ENCODE results near the gene NCAPG2. TPM values are rescaled to one million over a fixed set of nuclear protein-coding genes. Genes with fewer than 3 reads are reported as not detected.

Gene NCAPG2
- polyA plus RNA-seq, 1 of the 3 experiments (the other 2 are of a cell fraction): 25.0 TPM

GRCh38 chr7:158648168-158648567, 56.4 kb downstream of the NCAPG2 start:
- Histone ChIP-seq H3K4me3 (ENCODE audit: low read depth in 2 of 2, low read length in 1 of 2) (no peak overlapping the region), H3F3A (replicated peaks; ENCODE audit: insufficient read depth) (peaks cover 43% of the 10 kb centered on the region), H3K4me1 (ENCODE audit: control insufficient read depth in 1 of 2, insufficient read depth in 2 of 2, low read depth in 1 of 2, low read length in 1 of 2) (peaks cover 11 to 12% of the 10 kb centered on the region in 2 experiments; a peak in 3 of 4 replicates), H3K9me2 (no peaks in the 10 kb centered on the region), H3K36me3 (replicated peaks in 1 of 2; ENCODE audit: control insufficient read depth in 1 of 2, insufficient read depth in 2 of 2, low read length in 1 of 2) (peaks cover 32 to 40% of the 10 kb centered on the region in 2 experiments), H3K79me2 (ENCODE audit: insufficient read depth) (peaks cover 23% of the 10 kb centered on the region; the same call in 1 of the 2 replicates), H3K4me2 (no peak overlapping the region), H2AFZ (ENCODE audit: low read depth) (no peak overlapping the region), H3K27me3 (ENCODE audit: insufficient read depth) (no peaks in the 10 kb centered on the region), H3K27ac (ENCODE audit: low read depth in 2 of 2, low read length in 1 of 2) (no peak overlapping the region), H3K9me3 (no peaks in the 10 kb centered on the region), H4K20me1 (ENCODE audit: insufficient read depth) (peaks cover 5% of the 10 kb centered on the region; the same call in 1 of the 2 replicates), H3K9ac (no peak overlapping the region)
- no peak for TF ChIP-seq JUND (IDR thresholded peaks at IDR 0.05)
- TF ChIP-seq PBX3 (IDR thresholded peaks at IDR 0.05): no peak
- TF ChIP-seq RAD21 (IDR thresholded peaks at IDR 0.05; ENCODE audit: low read length): no peak
- TF ChIP-seq GATA2 (CRISPR knock-in tag; IDR thresholded peaks at IDR 0.05): no peak
- TF ChIP-seq, protein P1, sequence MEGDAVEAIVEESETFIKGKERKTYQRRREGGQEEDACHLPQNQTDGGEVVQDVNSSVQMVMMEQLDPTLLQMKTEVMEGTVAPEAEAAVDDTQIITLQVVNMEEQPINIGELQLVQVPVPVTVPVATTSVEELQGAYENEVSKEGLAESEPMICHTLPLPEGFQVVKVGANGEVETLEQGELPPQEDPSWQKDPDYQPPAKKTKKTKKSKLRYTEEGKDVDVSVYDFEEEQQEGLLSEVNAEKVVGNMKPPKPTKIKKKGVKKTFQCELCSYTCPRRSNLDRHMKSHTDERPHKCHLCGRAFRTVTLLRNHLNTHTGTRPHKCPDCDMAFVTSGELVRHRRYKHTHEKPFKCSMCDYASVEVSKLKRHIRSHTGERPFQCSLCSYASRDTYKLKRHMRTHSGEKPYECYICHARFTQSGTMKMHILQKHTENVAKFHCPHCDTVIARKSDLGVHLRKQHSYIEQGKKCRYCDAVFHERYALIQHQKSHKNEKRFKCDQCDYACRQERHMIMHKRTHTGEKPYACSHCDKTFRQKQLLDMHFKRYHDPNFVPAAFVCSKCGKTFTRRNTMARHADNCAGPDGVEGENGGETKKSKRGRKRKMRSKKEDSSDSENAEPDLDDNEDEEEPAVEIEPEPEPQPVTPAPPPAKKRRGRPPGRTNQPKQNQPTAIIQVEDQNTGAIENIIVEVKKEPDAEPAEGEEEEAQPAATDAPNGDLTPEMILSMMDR (IDR thresholded peaks at IDR 0.05): no peak
- no peak for TF ChIP-seq SIN3A (IDR thresholded peaks at IDR 0.05; ENCODE audit: borderline replicate concordance, low read depth, low read length)
- no peak for TF ChIP-seq MEF2A (IDR thresholded peaks at IDR 0.05; ENCODE audit: borderline replicate concordance, low read depth)
- no peak for TF ChIP-seq FOXM1 (IDR thresholded peaks at IDR 0.05; ENCODE audit: low read depth)
- TF ChIP-seq, protein P2, sequence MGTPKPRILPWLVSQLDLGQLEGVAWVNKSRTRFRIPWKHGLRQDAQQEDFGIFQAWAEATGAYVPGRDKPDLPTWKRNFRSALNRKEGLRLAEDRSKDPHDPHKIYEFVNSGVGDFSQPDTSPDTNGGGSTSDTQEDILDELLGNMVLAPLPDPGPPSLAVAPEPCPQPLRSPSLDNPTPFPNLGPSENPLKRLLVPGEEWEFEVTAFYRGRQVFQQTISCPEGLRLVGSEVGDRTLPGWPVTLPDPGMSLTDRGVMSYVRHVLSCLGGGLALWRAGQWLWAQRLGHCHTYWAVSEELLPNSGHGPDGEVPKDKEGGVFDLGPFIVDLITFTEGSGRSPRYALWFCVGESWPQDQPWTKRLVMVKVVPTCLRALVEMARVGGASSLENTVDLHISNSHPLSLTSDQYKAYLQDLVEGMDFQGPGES (IDR thresholded peaks at IDR 0.05; ENCODE audit: low read depth, low read length): no peak
- no peak for TF ChIP-seq RCOR1 (IDR thresholded peaks at IDR 0.05; ENCODE audit: low read length)
- TF ChIP-seq MAX (IDR thresholded peaks at IDR 0.05; ENCODE audit: low read depth): no peak
- TF ChIP-seq USF2 (IDR thresholded peaks at IDR 0.05; ENCODE audit: borderline replicate concordance, low read depth, low read length): no peak
- TF ChIP-seq FOSL2 (IDR thresholded peaks at IDR 0.05; ENCODE audit: borderline replicate concordance, low read depth): no peak
- CTCF ChIA-PET: interaction anchor here (0.9 to 2.6 kb wide), 10 partner anchors 8 to 153 kb away, joined by 3 to 15 read pairs (median 6); no protein-coding TSS in a partner anchor
- WGBS (ENCODE audit: low lambda C conversion rate): 86% methylated on average over 7 of the region's 7 CpGs
- no peak for DNase-seq
- POLR2A ChIA-PET: no interaction called here

All from SK-N-SH (cell line).